ENCODE results near the gene KLK12. TPM values are rescaled to one million over a fixed set of nuclear protein-coding genes. Genes with fewer than 3 reads are reported as not detected.

Gene KLK12
- total and polyA plus RNA-seq, 2 donors (not counting 3 experiments of a cell fraction or from before 2014, with no cell fraction given), result not detected

GRCh38 chr19:51075998-51076397 is 41.2 kb upstream of the KLK12 start:
- no peak overlapping the region for H3K4me2 ChIP-seq (ENCODE audit: insufficient read depth, low read length)

More at GRCh38 chr19:51075998-51076397, 41.2 kb upstream of the KLK12 start:
- no peak for FAIRE-seq
- Histone ChIP-seq H3K9ac (replicated peaks; ENCODE audit: extremely low read depth, insufficient read depth, low read length) (no peak overlapping the region), H3K27ac (ENCODE audit: insufficient read depth, low read depth, low read length) (no peak overlapping the region), H3K36me3 (ENCODE audit: control insufficient read depth in 2 of 2, extremely low read depth in 1 of 2, insufficient read depth in 2 of 2, low read length in 2 of 2) (no peaks in the 10 kb centered on the region), H3K79me2 (ENCODE audit: control insufficient read depth, insufficient read depth, low read length) (no peaks in the 10 kb centered on the region), H4K20me1 (replicated peaks; ENCODE audit: control insufficient read depth, extremely low read depth, insufficient read depth, low read length) (no peaks in the 10 kb centered on the region), H3K9me1 (replicated peaks; ENCODE audit: control insufficient read depth, extremely low read depth, insufficient read depth, low read length) (no peaks in the 10 kb centered on the region), H3K9me3 (replicated peaks; ENCODE audit: control insufficient read depth, insufficient read depth, low read length) (no peaks in the 10 kb centered on the region), H2AFZ (ENCODE audit: low read depth, low read length) (no peak overlapping the region), H3K4me1 (ENCODE audit: control insufficient read depth, extremely low read depth, insufficient read depth, low read length) (no peaks in the 10 kb centered on the region), H3K4me3 (replicated peaks in 1 of 3; ENCODE audit: insufficient read depth in 1 of 3, low read depth in 1 of 3, low read length in 3 of 3) (no peak overlapping the region), H3K27me3 (ENCODE audit: control insufficient read depth in 2 of 2, insufficient read depth in 2 of 2, low read length in 2 of 2) (no peaks in the 10 kb centered on the region)
- intact Hi-C loops (cut with micrococcal nuclease) (no loop called here), dilution Hi-C loops (cut with MboI; ENCODE audit: extremely low pct_ligation_motif_present, low sequenced_read_pairs) (no loop called here)
- ChIA-PET POLR2A (no interaction called here), CTCF (interaction anchor here (1.2 kb wide), 1 partner anchor 55 kb away, joined by 3 read pairs; no protein-coding TSS in a partner anchor)
- no TSS peak for BruUV-seq (replicated peaks)
- TF ChIP-seq POLR2A (IDR thresholded peaks at IDR 0.05; ENCODE audit: low read depth, low read length), result no peak
- no peak for TF ChIP-seq CTCF (IDR thresholded peaks at IDR 0.05; ENCODE audit: extremely low read depth in 1 of 2, insufficient read depth in 1 of 2, low read depth in 1 of 2, low read length in 2 of 2)
- TF ChIP-seq POLR2AphosphoS5 (IDR thresholded peaks at IDR 0.05; ENCODE audit: insufficient read depth, low read depth, low read length), result no peak
- no peak for TF ChIP-seq EZH2 (IDR thresholded peaks at IDR 0.05; ENCODE audit: borderline replicate concordance, low read depth, low read length, severe bottlenecking)
- TF ChIP-seq MAX (IDR thresholded peaks at IDR 0.05; ENCODE audit: insufficient read depth, insufficient read length), result no peak
- no peak for TF ChIP-seq FOS (IDR thresholded peaks at IDR 0.05; ENCODE audit: borderline replicate concordance, insufficient read depth, low read length)
- no peak for TF ChIP-seq GATA2 (IDR thresholded peaks at IDR 0.05; ENCODE audit: insufficient read depth, insufficient read length, low read depth, low read length)
- no peak for TF ChIP-seq JUN (IDR thresholded peaks at IDR 0.05; ENCODE audit: borderline replicate concordance, insufficient read depth, insufficient read length, low read depth)
- no peak for TF ChIP-seq MYC (IDR thresholded peaks at IDR 0.05; ENCODE audit: low read depth, low read length)
- DNase-seq (ENCODE audit: low read depth, low spot score), result no peak

All from endothelial cell of umbilical vein (primary cell).